HCT116 (cell line): Measurements from ENCODE around the gene FDXR. TPM values are rescaled to one million over a fixed set of nuclear protein-coding genes. Genes with fewer than 3 reads are reported as not detected.

ENCODE experiments used
- ATAC-seq: fragments of 200-7000 bp; cut with Tn5 transposase; 2 replicates; pipeline ENCODE4 v1.9.1; 2020; ENCODE audit warnings: mild to moderate bottlenecking, moderate library complexity
- BruUV-seq: library from RNA; stranded (reverse); fragments of 400-500 nt; replicated peaks from 2 replicates; lab custom pipeline; 2021; lab: Mats Ljungman, UMichigan
- CTCF ChIA-PET: fragments of 300-600 bp; sonication (Branson Sonifier 250); formaldehyde crosslinking; loops from one replicate; lab custom pipeline; 2021; ENCODE audit warnings: antibody characterized with exemption; lab: Charles Lee
- POLR2A ChIA-PET: fragments of 300-600, 350-600 bp; sonication (Branson Sonifier 250); formaldehyde crosslinking; loops from one replicate; lab custom pipeline; 2021; ENCODE audit warnings: antibody characterized with exemption; lab: Charles Lee
- RAD21 ChIA-PET, 2 experiments: fragments of 300-600 bp; sonication (Branson Sonifier 250); formaldehyde crosslinking; loops; one replicate each; lab custom pipeline; 2023; ENCODE audit warnings: low total read pairs in 2 of 2; ENCODE audit not compliant: uncharacterized antibody in 2 of 2, unreplicated experiment in 2 of 2, low non-redundant PET in 1 of 2; lab: Charles Lee
- DNase-seq: peaks from one replicate; pipeline ENCODE4 v3.0.0-alpha.2; 2010; ENCODE audit warnings: low read depth, low spot score
- H2AFZ ChIP-seq: fragments of 200-600 bp; shearing (Covaris generic), sonication (generic); 2 replicates; pipeline ENCODE4 v1.6.1; 2017; ENCODE audit warnings: low read depth, mixed run types, mixed read lengths, antibody characterized with exemption, low read length; ENCODE audit not compliant: poor library complexity, severe bottlenecking
- H3K27ac ChIP-seq: 2 replicates; pipeline ENCODE4 v1.5.1; 2012; ENCODE audit warnings: low read depth, low read length
- H3K27me3 ChIP-seq: fragments of 200-600 bp; sonication (generic); 2 replicates; pipeline ENCODE4 v1.6.1; 2016; ENCODE audit warnings: mixed run types, low read length, mixed read lengths; ENCODE audit not compliant: insufficient read depth
- H3K36me3 ChIP-seq, 2 experiments: fragments of 200-500 bp in 1 of 2; fragments of 200-600 bp in 1 of 2; sonication (Bioruptor generic) in 1 of 2; sonication (generic) in 1 of 2; 2 replicates each; pipeline versions ENCODE4 v1.5.1 to v1.6.1; 2014 to 2016; ENCODE audit warnings: low read length in 2 of 2, inconsistent platforms in 1 of 2, mixed read lengths in 1 of 2, mixed run types in 1 of 2; ENCODE audit not compliant: insufficient read depth in 2 of 2, control insufficient read depth in 1 of 2
- H3K4me1 ChIP-seq, 2 experiments: fragments of 200-600 bp in 1 of 2; sonication (generic) in 1 of 2; 2 replicates each; pipeline versions ENCODE4 v1.5.1 to v1.6.1; 2012 to 2017; ENCODE audit warnings: low read length in 2 of 2, inconsistent platforms in 1 of 2, mild to moderate bottlenecking in 1 of 2, mixed read lengths in 1 of 2, mixed run types in 1 of 2, moderate library complexity in 1 of 2; ENCODE audit not compliant: insufficient read depth in 2 of 2, control insufficient read depth in 1 of 2
- H3K4me2 ChIP-seq: fragments of 200-600 bp; sonication (generic); 2 replicates; pipeline ENCODE4 v1.6.1; 2017; ENCODE audit warnings: mixed run types, low read length, mixed read lengths
- H3K4me3 ChIP-seq, 2 experiments: fragments of 200-600 bp in 1 of 2; sonication (generic) in 1 of 2; replicated peaks in 1 of 2; 2 replicates each; pipeline ENCODE4 v1.5.1; 2011 to 2016; ENCODE audit warnings: low read length in 2 of 2, control low read depth in 1 of 2, low read depth in 1 of 2, mild to moderate bottlenecking in 1 of 2, mixed read lengths in 1 of 2, mixed run types in 1 of 2
- H3K79me2 ChIP-seq: fragments of 200-600 bp; sonication (generic); 2 replicates; pipeline ENCODE4 v1.6.1; 2017; ENCODE audit warnings: mild to moderate bottlenecking, mixed run types, low read length, moderate library complexity, mixed read lengths; ENCODE audit not compliant: insufficient read depth
- H3K9ac ChIP-seq: fragments of 200-600 bp; sonication (generic); 2 replicates; pipeline ENCODE4 v1.6.1; 2016; ENCODE audit warnings: low read length, mixed read lengths
- H3K9me2 ChIP-seq: fragments of 200-600 bp; sonication (generic), shearing (Covaris generic); 2 replicates; pipeline ENCODE4 v1.6.1; 2017; ENCODE audit warnings: mixed run types, mild to moderate bottlenecking, moderate library complexity; ENCODE audit not compliant: insufficient read depth
- H3K9me3 ChIP-seq, 2 experiments: fragments of 200-500 bp in 1 of 2; fragments of 200-600 bp in 1 of 2; sonication (Bioruptor generic) in 1 of 2; sonication (generic) in 1 of 2; 2 replicates each; pipeline ENCODE4 v1.6.1; 2014 to 2017; ENCODE audit warnings: low read length in 2 of 2, mixed read lengths in 2 of 2, inconsistent platforms in 1 of 2, low read depth in 1 of 2, mild to moderate bottlenecking in 1 of 2, mixed run types in 1 of 2, moderate library complexity in 1 of 2; ENCODE audit not compliant: control insufficient read depth in 1 of 2, insufficient read depth in 1 of 2
- H4K20me1 ChIP-seq: fragments of 200-600 bp; sonication (generic), shearing (Covaris generic); 2 replicates; pipeline ENCODE4 v1.6.1; 2017; ENCODE audit warnings: mixed run types, mild to moderate bottlenecking, moderate library complexity; ENCODE audit not compliant: insufficient read depth
- CBX3 ChIP-seq: IDR thresholded peaks from 2 replicates; pipeline ENCODE4 v1.6.1; 2012; ENCODE audit warnings: low read depth
- CEBPB ChIP-seq: IDR thresholded peaks from 2 replicates; pipeline ENCODE4 v1.6.1; 2012; ENCODE audit warnings: low read depth
- EZH2 ChIP-seq: fragments of 200-600 bp; sonication (generic); IDR thresholded peaks from 2 replicates; pipeline ENCODE4 v1.6.1; 2017; ENCODE audit warnings: antibody characterized with exemption, mixed run types
- EZH2phosphoT487 ChIP-seq: fragments of 200-600 bp; IDR thresholded peaks from 2 replicates; pipeline ENCODE4 v1.6.1; 2018; ENCODE audit warnings: antibody characterized with exemption, borderline replicate concordance
- FOSL1 ChIP-seq: IDR thresholded peaks from 2 replicates; pipeline ENCODE4 v1.6.1; 2012; ENCODE audit warnings: low read depth
- POLR2A ChIP-seq: IDR thresholded peaks from 2 replicates; pipeline ENCODE4 v1.7.0; 2011; ENCODE audit warnings: borderline replicate concordance; ENCODE audit not compliant: insufficient read depth, insufficient read length; ENCODE audit errors: extremely low read depth
- RAD21 ChIP-seq: IDR thresholded peaks from 2 replicates; pipeline ENCODE4 v1.6.1; 2012; ENCODE audit warnings: low read depth, mild to moderate bottlenecking
- SP1 ChIP-seq: IDR thresholded peaks from 2 replicates; pipeline ENCODE4 v1.6.1; 2012; ENCODE audit warnings: low read depth
- SRF ChIP-seq: IDR thresholded peaks from 2 replicates; pipeline ENCODE4 v1.6.1; 2012; ENCODE audit warnings: low read depth
- TCF7L2 ChIP-seq: IDR thresholded peaks from 2 replicates; pipeline ENCODE4 v1.7.0; 2011; ENCODE audit warnings: borderline replicate concordance, inconsistent platforms; ENCODE audit not compliant: insufficient read depth, insufficient read length; ENCODE audit errors: extremely low read depth
- ZNF274 ChIP-seq: fragments of 200-500 bp; sonication (Bioruptor generic); IDR thresholded peaks from 2 replicates; pipeline ENCODE4 v1.6.1; 2014; ENCODE audit warnings: mild to moderate bottlenecking, low read depth, low read length, inconsistent platforms
- intact Hi-C: fragments of 100-400 bp; cut with micrococcal nuclease; formaldehyde crosslinking; loops from 2 replicates; pipeline ENCODE4 v1.10.0; 2022
- total RNA-seq: library from RNA; stranded (reverse); gene quantifications from one replicate; pipeline ENCODE4 v1.2.1, GENCODE V29; 2021; ENCODE audit not compliant: unreplicated experiment
- TF ChIP-seq, protein P1 (sequence below), 3 experiments: fragments of 200-600 bp in 1 of 3; sonication (generic) in 1 of 3; IDR thresholded peaks in 2 of 3; conservative IDR thresholded peaks in 1 of 3; 2 replicates each; pipeline ENCODE4 v1.5.1; 2012 to 2017; ENCODE audit warnings: low read depth in 2 of 3, low read length in 2 of 3, antibody characterized with exemption in 1 of 3, borderline replicate concordance in 1 of 3, control low read depth in 1 of 3, mild to moderate bottlenecking in 1 of 3, mixed read lengths in 1 of 3, mixed run types in 1 of 3, moderate library complexity in 1 of 3; ENCODE audit not compliant: insufficient read depth in 1 of 3
- TF ChIP-seq, protein P2 (sequence below): IDR thresholded peaks from 2 replicates; pipeline ENCODE4 v1.6.1; 2012

Gene FDXR
- total RNA-seq, 1 experiment from 2014 or later, result 98.8 TPM

DNA sequence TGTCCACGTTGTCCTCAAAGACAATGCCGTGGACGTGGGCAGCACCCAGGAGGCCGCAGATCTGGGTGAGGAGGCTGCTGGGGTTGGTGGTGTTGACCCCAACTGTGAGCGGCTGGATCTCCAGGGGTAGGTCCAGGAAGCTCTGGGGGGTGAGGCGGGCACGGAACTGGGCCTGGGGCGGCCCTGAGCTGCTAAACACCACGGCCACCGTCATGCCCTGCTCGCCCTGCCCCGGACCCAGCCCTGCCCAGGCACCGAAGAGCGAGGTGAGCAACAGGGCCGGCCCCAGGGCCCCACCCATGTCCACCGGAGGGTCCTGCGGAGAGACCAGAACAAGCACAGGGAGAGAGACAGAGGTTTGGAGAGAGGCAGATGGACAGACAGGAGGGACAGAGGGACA is 18.0 kb downstream of the FDXR start:
- no peak for DNase-seq
- Histone ChIP-seq H3K79me2 (no peaks in the 10 kb centered on the region), H3K9me3 (no peaks in the 10 kb centered on the region), H3K4me1 (peaks cover 0 to 15% of the 10 kb centered on the region in 2 experiments; a peak in 2 of 4 replicates), H3K4me3 (no peak overlapping the region), H3K4me2 (no peak overlapping the region), H4K20me1 (no peaks in the 10 kb centered on the region), H3K27ac (no peak overlapping the region), H3K9me2 (no peaks in the 10 kb centered on the region), H3K9ac (no peak overlapping the region), H2AFZ (no peak overlapping the region), H3K27me3 (no peaks in the 10 kb centered on the region; the same call in 1 of the 2 replicates), H3K36me3 (no peaks in the 10 kb centered on the region)
- TF ChIP-seq EZH2phosphoT487 (no peak), EZH2 (no peak), ZNF274 (no peak), TCF7L2 (no peak), CEBPB (no peak), SRF (no peak), SP1 (no peak), POLR2A (no peak), CBX3 (no peak), FOSL1 (no peak), RAD21 (no peak)
- TF ChIP-seq, protein P1, sequence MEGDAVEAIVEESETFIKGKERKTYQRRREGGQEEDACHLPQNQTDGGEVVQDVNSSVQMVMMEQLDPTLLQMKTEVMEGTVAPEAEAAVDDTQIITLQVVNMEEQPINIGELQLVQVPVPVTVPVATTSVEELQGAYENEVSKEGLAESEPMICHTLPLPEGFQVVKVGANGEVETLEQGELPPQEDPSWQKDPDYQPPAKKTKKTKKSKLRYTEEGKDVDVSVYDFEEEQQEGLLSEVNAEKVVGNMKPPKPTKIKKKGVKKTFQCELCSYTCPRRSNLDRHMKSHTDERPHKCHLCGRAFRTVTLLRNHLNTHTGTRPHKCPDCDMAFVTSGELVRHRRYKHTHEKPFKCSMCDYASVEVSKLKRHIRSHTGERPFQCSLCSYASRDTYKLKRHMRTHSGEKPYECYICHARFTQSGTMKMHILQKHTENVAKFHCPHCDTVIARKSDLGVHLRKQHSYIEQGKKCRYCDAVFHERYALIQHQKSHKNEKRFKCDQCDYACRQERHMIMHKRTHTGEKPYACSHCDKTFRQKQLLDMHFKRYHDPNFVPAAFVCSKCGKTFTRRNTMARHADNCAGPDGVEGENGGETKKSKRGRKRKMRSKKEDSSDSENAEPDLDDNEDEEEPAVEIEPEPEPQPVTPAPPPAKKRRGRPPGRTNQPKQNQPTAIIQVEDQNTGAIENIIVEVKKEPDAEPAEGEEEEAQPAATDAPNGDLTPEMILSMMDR (IDR thresholded peaks at IDR 0.05 in 2 of 3, conservative IDR thresholded peaks at IDR 0.05 in 1 of 3; ENCODE audit: borderline replicate concordance in 1 of 3, insufficient read depth in 1 of 3, low read depth in 2 of 3, low read length in 2 of 3), result no peak
- TF ChIP-seq, protein P2, sequence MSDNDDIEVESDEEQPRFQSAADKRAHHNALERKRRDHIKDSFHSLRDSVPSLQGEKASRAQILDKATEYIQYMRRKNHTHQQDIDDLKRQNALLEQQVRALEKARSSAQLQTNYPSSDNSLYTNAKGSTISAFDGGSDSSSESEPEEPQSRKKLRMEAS, result no peak
- no peak for ATAC-seq
- no TSS peak for BruUV-seq
- ChIA-PET POLR2A (no interaction called here), CTCF (no interaction called here), RAD21 (no interaction called here)
- intact Hi-C loops, result no loop called here
